ENCODE results near the gene MARCHF4.
A peak's percentile ranks its signal among the peaks of the same experiment; 100 is the strongest.

Gene MARCHF4

DNA sequence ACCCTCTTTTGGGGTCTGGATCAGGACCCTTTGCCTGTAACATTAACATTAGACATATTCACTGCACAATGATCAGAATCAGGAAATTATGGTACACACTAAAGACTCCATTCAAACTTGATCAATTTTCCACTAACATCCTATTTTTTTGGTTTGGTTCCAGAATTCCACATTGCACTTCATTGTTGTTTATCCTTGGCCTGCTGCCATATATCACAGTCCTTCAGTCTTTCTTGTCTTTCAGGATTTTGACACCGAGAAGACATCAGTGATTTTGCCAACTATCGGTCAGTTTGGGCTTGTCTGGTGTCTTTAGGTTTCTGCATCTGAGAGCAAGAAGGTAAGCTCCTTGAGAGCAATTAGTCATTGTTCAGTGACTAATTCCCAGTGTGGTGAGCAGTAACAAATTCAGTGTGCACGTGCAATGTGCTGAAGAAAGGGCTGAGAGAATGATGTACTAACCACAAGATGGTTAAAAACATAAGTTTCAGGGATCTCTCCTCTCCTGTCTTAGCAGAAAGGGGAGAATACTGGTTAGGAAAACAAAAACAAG, 23.5 kb downstream of the MARCHF4 start:
- DNase-seq = no peak

DNA sequence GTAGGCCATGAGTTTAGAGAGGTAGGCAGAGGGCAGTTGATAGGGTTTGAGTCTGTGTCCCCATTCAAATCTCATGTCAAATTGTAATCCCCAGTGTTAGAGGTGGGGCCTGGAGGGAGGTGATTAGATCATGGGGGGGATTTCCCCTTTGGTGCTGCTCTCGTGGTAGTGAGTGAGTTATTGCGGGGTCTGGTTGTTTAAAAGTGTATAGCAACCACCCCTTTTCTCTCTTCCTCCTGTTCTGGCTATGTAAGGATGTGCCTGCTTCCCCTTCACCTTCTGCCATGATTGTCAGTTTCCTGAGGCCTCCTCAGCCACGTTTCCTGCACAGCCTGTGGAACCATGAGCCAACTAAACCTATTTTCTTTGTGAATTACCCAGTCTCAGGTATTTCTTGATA, 25.5 kb downstream of the MARCHF4 start:
- no peak for DNase-seq

DNA sequence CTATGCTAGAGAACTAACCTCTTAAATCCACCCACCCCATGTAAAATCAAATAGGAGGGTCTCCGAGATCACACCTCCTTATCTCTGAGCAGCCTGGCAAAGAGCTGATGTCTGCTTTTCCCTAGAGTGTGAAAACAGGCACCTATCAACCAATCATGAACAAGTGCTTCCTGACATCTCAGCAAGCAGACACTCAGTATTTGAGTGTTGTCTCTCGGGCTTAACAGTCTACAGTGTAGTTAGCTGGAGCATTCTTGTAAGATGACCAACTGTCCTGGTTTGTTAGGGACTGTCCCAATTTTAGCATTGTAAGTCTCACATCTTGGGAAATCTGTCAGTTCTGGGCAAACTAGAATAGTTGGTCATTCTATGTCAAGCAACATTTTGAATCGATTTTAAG, 26.4 kb downstream of the MARCHF4 start:
- DNase-seq = no peak

DNA sequence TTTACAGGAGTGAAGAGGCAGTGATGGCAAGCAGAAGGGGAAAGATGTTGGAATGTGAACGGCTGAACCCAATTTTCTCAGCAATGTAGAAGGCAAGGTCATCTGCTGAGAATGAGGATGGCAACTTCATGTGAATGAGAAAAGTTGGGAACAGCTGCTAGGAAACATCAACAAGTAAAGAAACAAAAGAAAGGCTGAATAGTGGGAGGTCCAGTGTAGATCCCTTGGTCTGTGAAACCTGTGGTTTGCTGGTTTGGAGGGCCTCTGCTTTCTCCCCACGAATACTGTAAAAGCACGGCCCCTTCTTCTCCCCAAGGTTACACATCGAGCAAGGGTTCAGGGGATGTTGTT, 27.4 kb downstream of the MARCHF4 start:
- no peak for DNase-seq

DNA sequence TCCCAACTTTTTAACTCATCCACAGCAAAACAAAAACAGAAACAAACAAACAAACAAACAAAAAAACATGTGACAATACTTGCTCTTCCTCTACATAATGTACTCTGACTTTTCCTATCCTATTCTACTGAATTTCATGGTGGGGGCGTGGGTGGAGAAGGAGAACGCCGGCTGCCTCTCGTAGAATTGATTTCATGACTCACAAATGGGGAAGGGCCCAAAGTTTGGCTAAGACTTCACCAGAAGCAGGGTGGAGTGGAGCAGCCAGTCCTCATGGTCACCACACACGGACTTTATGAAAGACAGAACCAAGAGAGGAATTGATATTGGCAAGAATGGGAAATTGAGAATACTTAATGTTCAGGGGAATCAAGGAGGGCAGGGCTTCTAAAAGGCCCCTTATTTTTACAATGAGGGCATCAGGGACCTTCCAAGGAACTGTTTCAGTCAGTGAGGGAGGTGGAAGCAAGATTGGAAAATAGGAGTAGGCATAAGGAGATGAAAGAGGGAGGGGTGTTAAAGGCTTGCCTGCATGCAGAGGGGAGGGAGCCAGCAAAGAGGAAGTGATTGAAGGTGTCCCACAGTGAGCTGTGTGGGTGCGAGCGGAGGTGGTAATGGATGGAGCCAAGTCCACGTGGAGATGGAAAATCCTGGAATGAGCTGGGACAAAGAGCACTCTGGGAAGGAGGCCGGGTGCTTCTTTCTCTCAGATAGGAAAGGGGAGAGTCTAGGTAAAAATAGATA, 27.9 kb downstream of the MARCHF4 start:
- DNase-seq = no peak

DNA sequence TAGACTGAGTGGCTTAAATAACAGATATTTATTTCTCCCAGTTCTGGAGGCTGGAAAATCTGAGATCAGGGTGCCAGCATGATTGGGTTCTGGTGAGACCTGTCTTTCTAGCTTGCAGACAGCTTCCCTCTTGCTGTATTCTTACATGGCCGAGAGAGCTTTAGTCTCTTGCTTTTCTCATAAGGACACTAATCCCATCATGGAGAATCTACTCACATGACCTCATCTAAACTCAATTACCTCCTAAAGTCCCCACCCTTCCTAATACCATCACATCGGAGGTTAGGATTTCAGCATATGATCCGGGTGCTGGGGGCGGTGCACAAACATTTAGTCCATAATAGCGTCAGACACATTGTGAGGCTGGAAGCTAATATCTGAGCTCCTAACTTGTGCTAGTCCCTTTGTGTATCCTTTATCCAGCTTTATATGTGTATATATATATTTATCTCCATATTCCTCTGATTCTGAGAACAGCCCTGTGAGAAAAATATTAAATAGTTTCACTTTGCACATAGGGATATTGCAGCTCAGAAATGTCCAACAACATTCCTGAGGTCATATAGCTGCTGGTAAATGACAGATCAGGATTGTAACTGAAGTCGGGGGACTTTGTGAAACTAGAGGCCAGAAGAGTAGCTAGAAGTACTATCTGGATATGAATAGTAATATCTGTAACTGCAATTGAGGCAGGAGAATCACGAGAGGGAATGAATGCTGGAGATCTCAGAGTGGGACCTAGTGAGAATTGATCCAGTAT, 28.9 kb downstream of the MARCHF4 start:
- no peak for DNase-seq

DNA sequence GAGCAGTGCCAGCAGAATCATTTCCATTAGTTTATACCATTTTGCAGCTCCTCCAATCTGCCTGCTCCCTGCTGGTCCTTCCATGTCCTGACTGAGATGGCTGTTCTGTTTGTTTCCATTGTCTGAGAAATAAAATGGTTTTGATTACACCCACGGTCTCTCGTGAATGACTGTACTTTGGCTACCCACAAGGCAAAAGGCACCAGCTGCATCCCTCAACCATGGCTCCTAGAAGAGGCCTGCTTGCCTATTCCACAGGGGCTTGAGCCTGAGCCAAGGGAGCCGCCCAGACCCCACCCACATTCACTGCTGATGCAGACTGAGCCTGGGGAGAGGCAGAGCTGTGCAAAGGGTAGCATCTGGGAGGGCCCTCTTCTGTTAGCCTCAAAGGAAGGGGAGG, 31.2 kb downstream of the MARCHF4 start:
- DNase-seq = peak; percentile 70

DNA sequence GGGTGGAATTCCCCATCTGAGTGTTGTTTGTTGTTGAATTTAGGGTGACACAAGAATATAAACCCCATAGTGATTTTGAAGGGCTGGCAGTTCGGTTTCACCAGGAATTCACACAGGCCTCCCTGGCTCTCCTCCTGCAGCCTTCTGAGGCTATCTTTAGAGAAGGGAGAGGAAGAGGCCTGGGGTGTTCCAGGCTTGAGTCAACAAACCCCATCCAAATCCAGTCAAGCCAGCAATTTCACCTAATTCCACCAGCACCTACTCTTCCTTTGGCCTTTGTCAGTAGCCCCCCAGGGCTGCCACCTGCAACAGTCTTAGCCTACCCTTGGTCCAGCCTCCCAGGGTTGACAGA, 32.0 kb downstream of the MARCHF4 start:
- DNase-seq = peak; percentile 75

DNA sequence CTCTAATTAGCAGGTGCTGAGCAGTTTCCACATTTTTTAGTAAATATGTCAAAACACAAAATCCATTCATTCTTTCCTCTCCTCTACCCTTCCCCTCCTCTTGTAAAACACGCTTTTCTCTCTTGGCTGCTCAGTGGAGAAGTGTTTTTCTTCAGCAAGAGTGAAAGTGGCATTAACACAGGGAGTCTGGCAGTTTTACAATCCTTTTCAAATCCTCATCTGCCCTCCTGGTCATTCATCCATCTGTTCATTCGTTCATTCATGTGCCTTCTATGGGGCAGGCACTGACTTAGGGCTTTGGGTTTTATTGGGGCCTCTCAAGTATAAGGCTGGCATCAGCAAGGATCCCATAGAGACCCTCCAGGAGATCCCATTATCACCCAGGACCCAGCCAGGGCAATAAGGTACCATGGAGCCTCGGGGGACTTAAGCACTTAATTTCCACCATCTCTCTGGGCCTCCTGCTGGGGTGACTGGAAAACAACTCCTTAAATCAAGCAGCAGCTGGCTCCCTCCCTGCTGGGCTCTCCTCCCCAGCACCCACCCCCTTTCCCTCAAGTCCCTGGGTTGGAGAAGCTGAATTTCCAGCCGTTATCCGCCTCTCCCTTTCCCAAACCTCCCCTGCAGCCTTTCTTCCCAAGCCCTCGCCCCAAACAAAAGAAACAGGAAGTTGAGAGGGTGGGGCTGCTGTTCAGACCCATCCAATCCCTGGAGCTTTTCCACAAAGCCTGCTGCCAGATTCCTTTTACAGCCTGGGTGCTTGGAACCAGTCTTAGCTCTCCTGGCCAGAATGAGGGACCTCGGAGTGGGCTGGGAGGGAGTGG, 32.6 kb downstream of the MARCHF4 start:
- DNase-seq = peak; percentile 97

DNA sequence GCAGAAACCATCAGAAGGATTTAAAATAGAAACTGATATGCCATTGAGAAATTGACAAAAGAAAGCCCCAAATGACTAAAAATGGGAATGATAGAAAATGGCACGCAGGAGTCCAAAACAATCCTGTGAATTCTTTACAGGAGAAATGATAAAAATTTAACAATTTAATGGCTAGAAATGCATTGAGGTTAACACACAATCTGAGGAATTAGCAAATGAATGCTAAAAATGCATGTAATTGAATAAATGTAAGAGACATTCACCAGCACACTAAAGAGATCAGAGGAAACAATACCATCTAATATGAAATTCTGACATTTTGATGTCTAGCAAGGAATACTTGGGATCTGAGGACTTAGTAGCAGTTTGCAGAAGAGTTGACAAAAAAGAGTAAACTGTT, 37.0 kb downstream of the MARCHF4 start:
- DNase-seq = no peak

DNA sequence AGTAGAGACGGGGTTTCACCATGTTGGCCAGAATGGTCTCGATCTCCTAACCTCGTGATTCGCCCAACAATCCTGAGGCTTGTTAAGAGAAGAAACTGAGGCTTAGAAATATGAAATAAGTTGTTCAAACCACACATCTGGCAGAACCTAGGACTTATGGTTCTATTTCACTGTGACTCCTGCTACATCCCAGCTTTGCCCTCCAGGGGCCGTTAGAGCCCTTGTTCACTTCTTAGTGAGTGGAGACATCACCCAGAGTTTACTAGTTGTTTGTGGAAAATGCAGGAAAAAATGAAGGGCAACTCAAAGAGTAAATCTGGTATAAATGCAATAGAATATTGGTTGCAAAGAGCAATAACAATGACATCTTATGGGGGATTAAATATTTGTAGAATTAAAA, 43.9 kb downstream of the MARCHF4 start:
- DNase-seq = no peak

DNA sequence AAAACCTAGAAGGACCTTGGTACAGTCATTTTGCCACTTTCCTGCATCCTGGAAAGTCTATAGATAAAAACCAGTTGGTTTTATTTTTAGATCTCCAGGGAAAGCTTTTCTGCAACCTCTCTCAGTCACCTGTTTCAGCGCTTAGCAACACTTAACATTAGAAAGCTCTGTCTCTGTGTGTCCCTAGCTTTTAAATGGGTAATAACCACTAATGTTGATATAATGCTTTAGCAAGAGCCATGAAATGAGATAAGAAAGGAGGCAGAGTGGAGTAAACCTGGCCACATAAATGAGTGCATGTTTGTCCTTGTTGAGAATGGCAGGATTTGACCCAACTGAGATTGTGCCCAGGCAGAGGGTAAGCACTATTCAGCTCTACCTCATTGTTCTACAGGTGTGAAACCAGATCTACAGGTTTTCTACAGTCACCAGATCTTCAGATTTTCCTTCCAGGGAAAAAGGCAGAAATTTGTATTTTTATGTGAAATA, 44.8 kb downstream of the MARCHF4 start:
- DNase-seq = no peak

Data from COR-L47 (cell line).